Skeletal muscle tissue (tissue), 4 donors: ENCODE measurements around the gene LRIT3. TPM values are rescaled to one million over a fixed set of nuclear protein-coding genes. Genes with fewer than 3 reads are reported as not detected.
"Not testable (repeated sequence)": the region's sequence is repeated elsewhere in the genome, so short reads cannot be mapped to it uniquely, and the experiment has no call there.

Experiments
- H3K27ac ChIP-seq: one replicate; pipeline ENCODE4 v1.7.0; 2013; ENCODE audit warnings: mild to moderate bottlenecking, low read depth, low read length, inconsistent platforms
- H3K27me3 ChIP-seq, 3 donors: one replicate each; pipeline ENCODE4 v1.7.0; 2013; ENCODE audit warnings: low read length in 3 of 3; ENCODE audit not compliant: control insufficient read depth in 3 of 3, insufficient read depth in 3 of 3
- H3K36me3 ChIP-seq, 3 donors: one replicate each; pipeline ENCODE4 v1.7.0; 2013; ENCODE audit warnings: low read length in 3 of 3; ENCODE audit not compliant: control insufficient read depth in 3 of 3, insufficient read depth in 3 of 3
- H3K4me1 ChIP-seq, 3 donors: one replicate each; pipeline ENCODE4 v1.7.0; 2013; ENCODE audit warnings: low read length in 3 of 3, mild to moderate bottlenecking in 3 of 3; ENCODE audit not compliant: control insufficient read depth in 3 of 3, insufficient read depth in 3 of 3
- H3K4me3 ChIP-seq, 3 donors: one replicate each; pipeline ENCODE4 v1.7.0; 2013; ENCODE audit warnings: low read length in 3 of 3
- H3K9ac ChIP-seq, 3 donors: one replicate each; pipeline ENCODE4 v1.7.0; 2013; ENCODE audit warnings: low read length in 3 of 3, mild to moderate bottlenecking in 3 of 3, moderate library complexity in 2 of 3, low read depth in 1 of 3
- H3K9me3 ChIP-seq, 3 donors: one replicate each; pipeline ENCODE4 v1.7.0; 2013; ENCODE audit warnings: low read length in 3 of 3; ENCODE audit not compliant: control insufficient read depth in 3 of 3
- total RNA-seq: library from RNA; depleted of rRNA; stranded (reverse); fragments of >200 nt; gene quantifications from one replicate; pipeline ENCODE4 v1.2.3, GENCODE V29; 2014
- donor health status: Osteomylitis.

LRIT3 gene
- total RNA-seq, 1 donor from 2014 or later, result under 0.01 TPM

- no peak overlapping the region for H3K27ac ChIP-seq
- no peaks in the 10 kb centered on the region for H3K36me3 ChIP-seq
- H3K9me3 ChIP-seq, result no peaks in the 10 kb centered on the region
- no peaks in the 10 kb centered on the region for H3K4me1 ChIP-seq
- no peak overlapping the region for H3K9ac ChIP-seq
- H3K4me3 ChIP-seq, result no peak overlapping the region
- no peaks in the 10 kb centered on the region for H3K27me3 ChIP-seq
Measured at GRCh38 chr4:109848501-109848900, 594 bp downstream of the LRIT3 start.

GRCh38 chr4:109850601-109851000 is 2.7 kb downstream of the LRIT3 start:
- H3K27ac ChIP-seq, result no peak overlapping the region
- no peaks in the 10 kb centered on the region for H3K36me3 ChIP-seq
- H3K9me3 ChIP-seq, result no peaks in the 10 kb centered on the region
- H3K9ac ChIP-seq, result no peak overlapping the region
- H3K4me3 ChIP-seq, result no peak overlapping the region
- H3K4me1 ChIP-seq, result no peaks in the 10 kb centered on the region
- no peaks in the 10 kb centered on the region for H3K27me3 ChIP-seq

- not testable (repeated sequence) for H3K27ac ChIP-seq, H3K4me1 ChIP-seq, H3K9me3 ChIP-seq, H3K9ac ChIP-seq, H3K36me3 ChIP-seq, H3K27me3 ChIP-seq, H3K4me3 ChIP-seq
Measured at GRCh38 chr4:109859426-109860300, 11.8 kb downstream of the LRIT3 start.

GRCh38 chr4:109861271-109861670 is 13.4 kb downstream of the LRIT3 start:
- H3K9me3 ChIP-seq, result no peaks in the 10 kb centered on the region
- no peak overlapping the region for H3K9ac ChIP-seq
- H3K27ac ChIP-seq, result no peak overlapping the region
- no peaks in the 10 kb centered on the region for H3K36me3 ChIP-seq
- no peaks in the 10 kb centered on the region for H3K27me3 ChIP-seq
- no peak overlapping the region for H3K4me3 ChIP-seq
- H3K4me1 ChIP-seq, result no peaks in the 10 kb centered on the region

GRCh38 chr4:109861916-109862511 is 14.1 kb downstream of the LRIT3 start:
- no peak overlapping the region for H3K9ac ChIP-seq

GRCh38 chr4:109864134-109864533 is 16.2 kb downstream of the LRIT3 start:
- Histone ChIP-seq H3K4me3 (no peak overlapping the region), H3K4me1 (no peaks in the 10 kb centered on the region), H3K36me3 (no peaks in the 10 kb centered on the region), H3K27ac (no peak overlapping the region), H3K9ac (no peak overlapping the region), H3K9me3 (no peaks in the 10 kb centered on the region), H3K27me3 (no peaks in the 10 kb centered on the region)

More at GRCh38 chr4:109861916-109862511, 14.1 kb downstream of the LRIT3 start:
- Histone ChIP-seq H3K4me1 (no peaks in the 10 kb centered on the region), H3K36me3 (no peaks in the 10 kb centered on the region), H3K9me3 (no peaks in the 10 kb centered on the region), H3K27ac (no peak overlapping the region), H3K27me3 (no peaks in the 10 kb centered on the region), H3K4me3 (no peak overlapping the region)

- Histone ChIP-seq H3K9ac (no peak overlapping the region), H3K4me3 (no peak overlapping the region), H3K27ac (no peak overlapping the region), H3K27me3 (no peaks in the 10 kb centered on the region), H3K4me1 (peaks cover 3 to 9% (median 3%) of the 10 kb centered on the region in 3 donors), H3K36me3 (peaks cover 0 to 4% (median 0%) of the 10 kb centered on the region in 3 donors), H3K9me3 (no peaks in the 10 kb centered on the region)
Measured at GRCh38 chr4:109870061-109870460, 22.2 kb downstream of the LRIT3 start.

- Histone ChIP-seq H3K27ac (no peak overlapping the region), H3K4me3 (no peak overlapping the region), H3K36me3 (peaks cover 0 to 4% (median 0%) of the 10 kb centered on the region in 3 donors), H3K4me1 (peaks cover 3 to 9% (median 3%) of the 10 kb centered on the region in 3 donors), H3K9ac (no peak overlapping the region), H3K9me3 (no peaks in the 10 kb centered on the region), H3K27me3 (no peaks in the 10 kb centered on the region)
Measured at GRCh38 chr4:109872065-109872464, 24.2 kb downstream of the LRIT3 start.

- Histone ChIP-seq H3K27me3 (no peaks in the 10 kb centered on the region), H3K9ac (no peak overlapping the region), H3K4me1 (peaks cover 3 to 14% (median 3%) of the 10 kb centered on the region in 3 donors), H3K9me3 (no peaks in the 10 kb centered on the region), H3K36me3 (peaks cover 0 to 4% (median 0%) of the 10 kb centered on the region in 3 donors), H3K4me3 (no peak overlapping the region), H3K27ac (no peak overlapping the region)
Measured at GRCh38 chr4:109872950-109873656, 25.2 kb downstream of the LRIT3 start.
